ENCODE results near the gene MRPL20. TPM values are rescaled to one million over a fixed set of nuclear protein-coding genes. Genes with fewer than 3 reads are reported as not detected.

MRPL20 gene
- polyA plus RNA-seq, 1 donor (not counting 4 experiments of a cell fraction or from before 2014, with no cell fraction given) = 133 TPM

GRCh38 chr1:1374929-1375662 lies 32.0 kb downstream of the MRPL20 start, which contains the start of gene AURKAIP1:
Gene AURKAIP1 (minus strand): TSS chr1:1375207. CDS start chr1:1374756, 451 bp downstream.
- Histone ChIP-seq H3K27me3 (ENCODE audit: control insufficient read depth, extremely low read depth, insufficient read depth, low read length) (no peaks in the 10 kb centered on the region), H3K27ac (ENCODE audit: control insufficient read depth, insufficient read depth, low read length) (peak within 1 kb of the TSS; percentile 80), H3K9me1 (ENCODE audit: control insufficient read depth, extremely low read depth, insufficient read depth, low read length) (no peaks in the 10 kb centered on the region), H2AFZ (ENCODE audit: control insufficient read depth, low read length) (peak within 1 kb of the TSS; percentile 43), H3K4me3 (ENCODE audit: control insufficient read depth in 2 of 3, extremely low read depth in 1 of 3, insufficient read depth in 2 of 3, low read depth in 1 of 3, low read length in 3 of 3) (peak within 1 kb of the TSS; percentile 89 to 97 (median 89)), H3K79me2 (ENCODE audit: control insufficient read depth, insufficient read depth, low read length) (peaks cover 30% of the 10 kb centered on the region), H4K20me1 (ENCODE audit: control insufficient read depth, extremely low read depth, insufficient read depth, low read length) (no peaks in the 10 kb centered on the region), H3K36me3 (ENCODE audit: control insufficient read depth in 2 of 2, extremely low read depth in 1 of 2, insufficient read depth in 2 of 2, low read length in 2 of 2) (peaks cover 3 to 8% of the 10 kb centered on the region in 2 experiments), H3K4me1 (ENCODE audit: control insufficient read depth, extremely low read depth, insufficient read depth, low read length) (peaks cover 12% of the 10 kb centered on the region), H3K4me2 (ENCODE audit: control insufficient read depth, extremely low read depth, insufficient read depth, low read depth, low read length) (peak within 1 kb of the TSS; percentile 97), H3K9me3 (ENCODE audit: control insufficient read depth, low read depth, low read length) (no peaks in the 10 kb centered on the region), H3K9ac (ENCODE audit: control insufficient read depth, extremely low read depth, insufficient read depth, low read length) (peak within 1 kb of the TSS; percentile 94)
- FAIRE-seq (peak; percentile 91), DNase-seq (ENCODE audit: low read depth, low spot score) (peak; percentile 95)
- dilution Hi-C loops (cut with MboI; ENCODE audit: extremely low pct_ligation_motif_present, low sequenced_read_pairs) = no loop called here
- TF ChIP-seq EZH2 (IDR thresholded peaks at IDR 0.05; ENCODE audit: low read length) (no peak), CTCF (optimal IDR thresholded peaks at IDR 0.05 in 1 of 3, IDR thresholded peaks at IDR 0.05 in 1 of 3, conservative IDR thresholded peaks at IDR 0.05 in 1 of 3; ENCODE audit: extremely low read depth in 1 of 3, insufficient read depth in 2 of 3, low read length in 3 of 3) (peak in 2 of 3 experiments; percentile 38 to 57)

- peak overlapping the region; percentile 97 for H3K4me2 ChIP-seq (ENCODE audit: control insufficient read depth, extremely low read depth, insufficient read depth, low read depth, low read length)
- peak overlapping the region; percentile 89 to 97 (median 89) for H3K4me3 ChIP-seq (ENCODE audit: control insufficient read depth in 2 of 3, extremely low read depth in 1 of 3, insufficient read depth in 2 of 3, low read depth in 1 of 3, low read length in 3 of 3)
- dilution Hi-C loops (cut with MboI; ENCODE audit: extremely low pct_ligation_motif_present, low sequenced_read_pairs) = no loop called here
- H3K36me3 ChIP-seq (ENCODE audit: control insufficient read depth in 2 of 2, extremely low read depth in 1 of 2, insufficient read depth in 2 of 2, low read length in 2 of 2) = peaks cover 3 to 8% of the 10 kb centered on the region in 2 experiments
- no peak for FAIRE-seq
- no peak for DNase-seq (ENCODE audit: low read depth, low spot score)
- H3K9me3 ChIP-seq (ENCODE audit: control insufficient read depth, low read depth, low read length) = no peaks in the 10 kb centered on the region
- H2AFZ ChIP-seq (ENCODE audit: control insufficient read depth, low read length) = peak overlapping the region; percentile 43
- H3K4me1 ChIP-seq (ENCODE audit: control insufficient read depth, extremely low read depth, insufficient read depth, low read length) = peaks cover 12% of the 10 kb centered on the region
- TF ChIP-seq CTCF (optimal IDR thresholded peaks at IDR 0.05 in 1 of 3, IDR thresholded peaks at IDR 0.05 in 1 of 3, conservative IDR thresholded peaks at IDR 0.05 in 1 of 3; ENCODE audit: extremely low read depth in 1 of 3, insufficient read depth in 2 of 3, low read length in 3 of 3) (no peak), EZH2 (IDR thresholded peaks at IDR 0.05; ENCODE audit: low read length) (no peak)
- H3K27ac ChIP-seq (ENCODE audit: control insufficient read depth, insufficient read depth, low read length) = peak overlapping the region; percentile 76
- no peaks in the 10 kb centered on the region for H4K20me1 ChIP-seq (ENCODE audit: control insufficient read depth, extremely low read depth, insufficient read depth, low read length)
- H3K79me2 ChIP-seq (ENCODE audit: control insufficient read depth, insufficient read depth, low read length) = peaks cover 30% of the 10 kb centered on the region
- H3K27me3 ChIP-seq (ENCODE audit: control insufficient read depth, extremely low read depth, insufficient read depth, low read length) = no peaks in the 10 kb centered on the region
- H3K9ac ChIP-seq (ENCODE audit: control insufficient read depth, extremely low read depth, insufficient read depth, low read length) = peak overlapping the region; percentile 94
- no peaks in the 10 kb centered on the region for H3K9me1 ChIP-seq (ENCODE audit: control insufficient read depth, extremely low read depth, insufficient read depth, low read length)
Observed at GRCh38 chr1:1374589-1374928, 32.5 kb downstream of the MRPL20 start.

Measured in keratinocyte (primary cell).